Liver (tissue), 9 donors: Measurements from ENCODE around the gene SLC6A17. TPM values are rescaled to one million over a fixed set of nuclear protein-coding genes. Genes with fewer than 3 reads are reported as not detected.

Experiments
- DNase-seq: peaks from one replicate; pipeline ENCODE4 v3.0.0-alpha.2; 2017; ENCODE audit warnings: low spot score
- H3K27ac ChIP-seq, 2 donors: one replicate each; pipeline ENCODE4 v1.7.0; 2013; ENCODE audit warnings: inconsistent platforms in 2 of 2, low read length in 2 of 2, control low read depth in 1 of 2, low read depth in 1 of 2, mild to moderate bottlenecking in 1 of 2
- H3K27me3 ChIP-seq, 4 donors: one replicate each; pipeline versions ENCODE4 v1.6.1 to v1.7.0; 2013; ENCODE audit warnings: low read length in 3 of 4, inconsistent platforms in 1 of 4, mild to moderate bottlenecking in 1 of 4, moderate library complexity in 1 of 4; ENCODE audit not compliant: control insufficient read depth in 4 of 4, insufficient read depth in 4 of 4
- H3K36me3 ChIP-seq, 4 donors: one replicate each; pipeline versions ENCODE4 v1.6.1 to v1.7.0; 2013; ENCODE audit warnings: low read length in 3 of 4, mild to moderate bottlenecking in 3 of 4, low read depth in 1 of 4, moderate library complexity in 1 of 4; ENCODE audit not compliant: control insufficient read depth in 4 of 4, insufficient read depth in 3 of 4
- H3K4me1 ChIP-seq, 4 donors: one replicate each; pipeline versions ENCODE4 v1.6.1 to v1.7.0; 2013; ENCODE audit warnings: low read length in 3 of 4, mild to moderate bottlenecking in 3 of 4, moderate library complexity in 1 of 4; ENCODE audit not compliant: control insufficient read depth in 4 of 4, insufficient read depth in 4 of 4
- H3K4me3 ChIP-seq, 3 donors: one replicate each; pipeline versions ENCODE4 v1.6.1 to v1.7.0; 2013; ENCODE audit warnings: low read length in 3 of 3, control low read depth in 1 of 3, low read depth in 1 of 3, mild to moderate bottlenecking in 1 of 3
- H3K9ac ChIP-seq, 2 donors: one replicate each; pipeline ENCODE4 v1.7.0; 2013; ENCODE audit warnings: low read length in 2 of 2, mild to moderate bottlenecking in 2 of 2, moderate library complexity in 2 of 2, control low read depth in 1 of 2, low read depth in 1 of 2
- H3K9me3 ChIP-seq, 4 donors: one replicate each; pipeline versions ENCODE4 v1.6.1 to v1.7.0; 2013; ENCODE audit warnings: low read length in 3 of 4; ENCODE audit not compliant: control insufficient read depth in 4 of 4
- CTCF ChIP-seq: fragments of 150-350 bp; IDR thresholded peaks from 2 replicates; pipeline ENCODE4 v1.5.1; 2017; ENCODE audit warnings: improper control_type of control experiment, low read depth, low read length; ENCODE audit not compliant: missing input control
- EGR1 ChIP-seq, 2 donors: IDR thresholded peaks; 2 replicates each; pipeline ENCODE4 v1.6.1; 2016 to 2018; ENCODE audit warnings: antibody characterized with exemption in 2 of 2, low read depth in 2 of 2
- FOXA1 ChIP-seq: IDR thresholded peaks from 2 replicates; pipeline ENCODE4 v1.6.1; 2016; ENCODE audit warnings: antibody characterized with exemption
- FOXA2 ChIP-seq: IDR thresholded peaks from 2 replicates; pipeline ENCODE4 v1.6.1; 2016; ENCODE audit warnings: antibody characterized with exemption
- GABPA ChIP-seq, 2 donors: IDR thresholded peaks in 1 of 2; conservative IDR thresholded peaks in 1 of 2; 2 replicates each; pipeline ENCODE4 v1.6.1; 2016; ENCODE audit warnings: antibody characterized with exemption in 2 of 2, mild to moderate bottlenecking in 1 of 2, moderate library complexity in 1 of 2
- HNF4A ChIP-seq, 2 donors: conservative IDR thresholded peaks; 2 replicates each; pipeline ENCODE4 v1.6.1; 2016; ENCODE audit warnings: antibody characterized with exemption in 2 of 2, mild to moderate bottlenecking in 2 of 2
- HNF4G ChIP-seq: IDR thresholded peaks from 2 replicates; pipeline ENCODE4 v1.6.1; 2016; ENCODE audit warnings: antibody characterized with exemption
- JUND ChIP-seq, 2 donors: IDR thresholded peaks; 2 replicates each; pipeline ENCODE4 v1.6.1; 2016; ENCODE audit warnings: antibody characterized with exemption in 2 of 2
- MAX ChIP-seq: IDR thresholded peaks from 2 replicates; pipeline ENCODE4 v1.6.1; 2016; ENCODE audit warnings: antibody characterized with exemption
- NR2F2 ChIP-seq: IDR thresholded peaks from 2 replicates; pipeline ENCODE4 v1.6.1; 2016; ENCODE audit warnings: antibody characterized with exemption
- RAD21 ChIP-seq, 2 donors: IDR thresholded peaks; 2 replicates each; pipeline ENCODE4 v1.6.1; 2016; ENCODE audit warnings: antibody characterized with exemption in 2 of 2, mild to moderate bottlenecking in 2 of 2
- RXRA ChIP-seq, 2 donors: IDR thresholded peaks; 2 replicates each; pipeline ENCODE4 v1.6.1; 2017 to 2018; ENCODE audit warnings: antibody characterized with exemption in 2 of 2, mild to moderate bottlenecking in 1 of 2
- SP1 ChIP-seq: IDR thresholded peaks from 2 replicates; pipeline ENCODE4 v1.6.1; 2018; ENCODE audit warnings: antibody characterized with exemption, mild to moderate bottlenecking
- TAF1 ChIP-seq: conservative IDR thresholded peaks from 2 replicates; pipeline ENCODE4 v1.6.1; 2016; ENCODE audit warnings: antibody characterized with exemption, mild to moderate bottlenecking
- YY1 ChIP-seq: IDR thresholded peaks from 2 replicates; pipeline ENCODE4 v1.6.1; 2016; ENCODE audit warnings: antibody characterized with exemption, mild to moderate bottlenecking
- ZBTB33 ChIP-seq: IDR thresholded peaks from 2 replicates; pipeline ENCODE4 v1.6.1; 2016; ENCODE audit warnings: antibody characterized with exemption
- WGBS: extraction: QIAGEN DNeasy Blood & Tissue Kit; methylation state at CpG from one replicate; pipeline ENCODE4 v1.1.7; 2013; 5-methylcytosine and 5-hydroxymethylcytosine counted together
- polyA plus RNA-seq, 2 donors: library from polyadenylated mRNA; stranded (reverse) in 1 of 2; unstranded in 1 of 2; fragments of 200-250 nt in 1 of 2; fragments of >200 nt in 1 of 2; fragmentation: Nextera tagmentation in 1 of 2; extraction: Ambion mirVana in 1 of 2; gene quantifications; one replicate each; pipeline versions ENCODE4 v1.2.1 to v1.2.3, GENCODE V29; 2013 to 2015
- total RNA-seq, 2 donors: library from RNA; depleted of rRNA; stranded (reverse); fragments of >200 nt; gene quantifications; one replicate each; pipeline ENCODE4 v1.2.3, GENCODE V29; 2014
- TF ChIP-seq, protein P1 (sequence below): IDR thresholded peaks from 2 replicates; pipeline ENCODE4 v1.6.1; 2016; ENCODE audit warnings: antibody characterized with exemption
- TF ChIP-seq, protein P2 (sequence below): IDR thresholded peaks from 2 replicates; pipeline ENCODE4 v1.6.1; 2016; ENCODE audit warnings: antibody characterized with exemption, mild to moderate bottlenecking
- donor health status: healthy.
- donor health status: healthy.
- donor health status: healthy.
- donor health status: healthy.
- donor health status: healthy.

The SLC6A17 gene
- total and polyA plus RNA-seq, 4 donors = not detected

DNA sequence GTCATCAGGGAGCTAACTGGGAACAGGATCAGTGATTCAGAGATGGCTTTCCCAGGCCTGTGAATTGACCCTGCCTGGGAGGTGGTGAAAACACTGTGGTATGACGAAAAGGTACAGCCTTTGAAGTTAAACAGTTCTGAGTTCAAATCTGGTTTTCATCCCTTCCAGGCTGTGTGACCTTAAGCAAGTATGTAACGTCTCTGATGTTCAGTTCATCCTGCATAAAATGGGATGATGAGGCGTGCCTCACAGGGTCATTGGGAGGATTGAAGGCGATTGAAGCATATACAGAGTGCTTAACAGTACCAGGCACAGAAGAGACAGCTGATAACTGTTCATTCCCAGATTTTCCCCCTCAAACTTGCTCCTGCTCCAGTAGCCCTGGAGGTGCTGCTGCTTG, 70.8 kb downstream of the SLC6A17 start:
- Histone ChIP-seq H3K27me3 (no peaks in the 10 kb centered on the region), H3K4me3 (no peak overlapping the region), H3K27ac (no peak overlapping the region), H3K36me3 (no peaks in the 10 kb centered on the region), H3K9me3 (no peaks in the 10 kb centered on the region), H3K9ac (no peak overlapping the region), H3K4me1 (peaks cover 0 to 1% (median 0%) of the 10 kb centered on the region in 4 donors)
- no peak for DNase-seq
- WGBS = 93% methylated on average over 4 of the region's 4 CpGs
- TF ChIP-seq EGR1 (IDR thresholded peaks at IDR 0.05; ENCODE audit: low read depth in 2 of 2) = no peak
- TF ChIP-seq RXRA (IDR thresholded peaks at IDR 0.05) = no peak
- TF ChIP-seq NR2F2 = no peak
- no peak for TF ChIP-seq TAF1
- no peak for TF ChIP-seq ZBTB33
- TF ChIP-seq YY1 = no peak
- TF ChIP-seq, protein P1, sequence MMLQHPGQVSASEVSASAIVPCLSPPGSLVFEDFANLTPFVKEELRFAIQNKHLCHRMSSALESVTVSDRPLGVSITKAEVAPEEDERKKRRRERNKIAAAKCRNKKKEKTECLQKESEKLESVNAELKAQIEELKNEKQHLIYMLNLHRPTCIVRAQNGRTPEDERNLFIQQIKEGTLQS = no peak
- no peak for TF ChIP-seq MAX
- TF ChIP-seq RAD21 (IDR thresholded peaks at IDR 0.05) = no peak
- TF ChIP-seq, protein P2, sequence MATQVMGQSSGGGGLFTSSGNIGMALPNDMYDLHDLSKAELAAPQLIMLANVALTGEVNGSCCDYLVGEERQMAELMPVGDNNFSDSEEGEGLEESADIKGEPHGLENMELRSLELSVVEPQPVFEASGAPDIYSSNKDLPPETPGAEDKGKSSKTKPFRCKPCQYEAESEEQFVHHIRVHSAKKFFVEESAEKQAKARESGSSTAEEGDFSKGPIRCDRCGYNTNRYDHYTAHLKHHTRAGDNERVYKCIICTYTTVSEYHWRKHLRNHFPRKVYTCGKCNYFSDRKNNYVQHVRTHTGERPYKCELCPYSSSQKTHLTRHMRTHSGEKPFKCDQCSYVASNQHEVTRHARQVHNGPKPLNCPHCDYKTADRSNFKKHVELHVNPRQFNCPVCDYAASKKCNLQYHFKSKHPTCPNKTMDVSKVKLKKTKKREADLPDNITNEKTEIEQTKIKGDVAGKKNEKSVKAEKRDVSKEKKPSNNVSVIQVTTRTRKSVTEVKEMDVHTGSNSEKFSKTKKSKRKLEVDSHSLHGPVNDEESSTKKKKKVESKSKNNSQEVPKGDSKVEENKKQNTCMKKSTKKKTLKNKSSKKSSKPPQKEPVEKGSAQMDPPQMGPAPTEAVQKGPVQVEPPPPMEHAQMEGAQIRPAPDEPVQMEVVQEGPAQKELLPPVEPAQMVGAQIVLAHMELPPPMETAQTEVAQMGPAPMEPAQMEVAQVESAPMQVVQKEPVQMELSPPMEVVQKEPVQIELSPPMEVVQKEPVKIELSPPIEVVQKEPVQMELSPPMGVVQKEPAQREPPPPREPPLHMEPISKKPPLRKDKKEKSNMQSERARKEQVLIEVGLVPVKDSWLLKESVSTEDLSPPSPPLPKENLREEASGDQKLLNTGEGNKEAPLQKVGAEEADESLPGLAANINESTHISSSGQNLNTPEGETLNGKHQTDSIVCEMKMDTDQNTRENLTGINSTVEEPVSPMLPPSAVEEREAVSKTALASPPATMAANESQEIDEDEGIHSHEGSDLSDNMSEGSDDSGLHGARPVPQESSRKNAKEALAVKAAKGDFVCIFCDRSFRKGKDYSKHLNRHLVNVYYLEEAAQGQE = no peak
- TF ChIP-seq CTCF = no peak
- no peak for TF ChIP-seq HNF4A (conservative IDR thresholded peaks at IDR 0.05)
- no peak for TF ChIP-seq FOXA2
- TF ChIP-seq FOXA1 = no peak
- TF ChIP-seq GABPA (IDR thresholded peaks at IDR 0.05 in 1 of 2, conservative IDR thresholded peaks at IDR 0.05 in 1 of 2) = no peak
- TF ChIP-seq SP1 = no peak
- TF ChIP-seq JUND (IDR thresholded peaks at IDR 0.05) = no peak
- TF ChIP-seq HNF4G = no peak

GRCh38 chr1:110223127-110223526, 72.8 kb downstream of the SLC6A17 start:
- Histone ChIP-seq H3K27me3 (no peaks in the 10 kb centered on the region), H3K4me1 (peaks cover 0 to 1% (median 0%) of the 10 kb centered on the region in 4 donors), H3K4me3 (no peak overlapping the region), H3K27ac (no peak overlapping the region), H3K9me3 (no peaks in the 10 kb centered on the region), H3K9ac (no peak overlapping the region), H3K36me3 (no peaks in the 10 kb centered on the region)
- no peak for DNase-seq
- no peak for TF ChIP-seq SP1
- 96% methylated on average over 27 of the region's 27 CpGs for WGBS
